Mesenchymal stem cell (in vitro differentiated cells and primary cell): ENCODE results near the gene CD58.

Experiments
- DNase-seq: peaks from one replicate; pipeline ENCODE4 v3.0.0-alpha.2; 2013
- H2AFZ ChIP-seq: one replicate; pipeline ENCODE4 v1.6.1; 2013; ENCODE audit warnings: low read depth, mild to moderate bottlenecking, control low read depth, inconsistent platforms, low read length, moderate library complexity
- H2AK5ac ChIP-seq: 2 replicates; pipeline ENCODE4 v1.6.1; 2013; ENCODE audit warnings: low read length, moderate library complexity, mild to moderate bottlenecking, inconsistent platforms; ENCODE audit not compliant: severe bottlenecking
- H2BK120ac ChIP-seq: one replicate; pipeline ENCODE4 v1.6.1; 2013; ENCODE audit warnings: low read depth, mild to moderate bottlenecking, inconsistent platforms, low read length, moderate library complexity
- H2BK12ac ChIP-seq, 2 experiments: one replicate each; pipeline ENCODE4 v1.6.1; 2013; ENCODE audit warnings: inconsistent platforms in 2 of 2, low read length in 2 of 2, mild to moderate bottlenecking in 2 of 2, moderate library complexity in 2 of 2, control low read depth in 1 of 2
- H2BK15ac ChIP-seq: one replicate; pipeline ENCODE4 v1.6.1; 2013; ENCODE audit warnings: mild to moderate bottlenecking, low read depth, inconsistent platforms; ENCODE audit not compliant: poor library complexity, severe bottlenecking
- H2BK5ac ChIP-seq: 2 replicates; pipeline ENCODE4 v1.6.1; 2013; ENCODE audit warnings: low read depth, mild to moderate bottlenecking, low read length, control low read depth, inconsistent platforms; ENCODE audit not compliant: poor library complexity, severe bottlenecking
- H3K14ac ChIP-seq, 2 experiments: one replicate each; pipeline ENCODE4 v1.6.1; 2013; ENCODE audit warnings: inconsistent platforms in 2 of 2, low read length in 2 of 2, control low read depth in 1 of 2, mild to moderate bottlenecking in 1 of 2, moderate library complexity in 1 of 2
- H3K18ac ChIP-seq, 2 experiments: one replicate each; pipeline ENCODE4 v1.6.1; 2013; ENCODE audit warnings: inconsistent platforms in 2 of 2, low read length in 2 of 2, control low read depth in 1 of 2, low read depth in 1 of 2, mild to moderate bottlenecking in 1 of 2
- H3K23ac ChIP-seq, 2 experiments: one replicate each; pipeline ENCODE4 v1.6.1; 2013; ENCODE audit warnings: inconsistent platforms in 2 of 2, low read length in 2 of 2, mild to moderate bottlenecking in 2 of 2, moderate library complexity in 2 of 2, control low read depth in 1 of 2
- H3K27ac ChIP-seq: 2 replicates; pipeline ENCODE4 v1.5.1; 2013; ENCODE audit warnings: mild to moderate bottlenecking, moderate library complexity, low read length, control low read depth, inconsistent platforms; ENCODE audit not compliant: poor library complexity, severe bottlenecking
- H3K27me3 ChIP-seq, 2 experiments: 2 replicates each; pipeline versions ENCODE4 v1.6.1 to v1.7.0; 2013; ENCODE audit warnings: low read length in 2 of 2, mild to moderate bottlenecking in 2 of 2, moderate library complexity in 2 of 2, control low read depth in 1 of 2, inconsistent platforms in 1 of 2; ENCODE audit not compliant: control insufficient read depth in 1 of 2, insufficient read depth in 1 of 2
- H3K36me3 ChIP-seq, 2 experiments: 2 replicates each; pipeline versions ENCODE4 v1.6.1 to v1.7.0; 2013; ENCODE audit warnings: low read length in 2 of 2, control low read depth in 1 of 2, inconsistent platforms in 1 of 2, low read depth in 1 of 2, mild to moderate bottlenecking in 1 of 2; ENCODE audit not compliant: insufficient read depth in 2 of 2, control insufficient read depth in 1 of 2
- H3K4ac ChIP-seq, 2 experiments: one replicate each; pipeline ENCODE4 v1.6.1; 2013; ENCODE audit warnings: inconsistent platforms in 2 of 2, low read length in 2 of 2, mild to moderate bottlenecking in 2 of 2, moderate library complexity in 2 of 2, control low read depth in 1 of 2, low read depth in 1 of 2
- H3K4me1 ChIP-seq: 2 replicates; pipeline ENCODE4 v1.6.1; 2013; ENCODE audit warnings: low read depth, low read length, control low read depth; ENCODE audit not compliant: control insufficient read depth, insufficient read depth
- H3K4me2 ChIP-seq: 2 replicates; pipeline ENCODE4 v1.6.1; 2013; ENCODE audit warnings: low read length, mild to moderate bottlenecking, inconsistent platforms; ENCODE audit not compliant: poor library complexity, severe bottlenecking
- H3K4me3 ChIP-seq, 2 experiments: 2 replicates each; pipeline versions ENCODE4 v1.5.1 to v1.7.0; 2013; ENCODE audit warnings: low read length in 2 of 2, mild to moderate bottlenecking in 2 of 2, control low read depth in 1 of 2, low read depth in 1 of 2; ENCODE audit not compliant: insufficient read depth in 1 of 2
- H3K79me1 ChIP-seq: replicated peaks from 2 replicates; pipeline ENCODE4 v1.6.1; 2013; ENCODE audit warnings: mild to moderate bottlenecking, control low read depth, low read length, inconsistent platforms; ENCODE audit not compliant: poor library complexity, severe bottlenecking
- H3K9ac ChIP-seq: 2 replicates; pipeline ENCODE4 v1.7.0; 2013; ENCODE audit warnings: mild to moderate bottlenecking, low read length, moderate library complexity
- H3K9me3 ChIP-seq: 2 replicates; pipeline ENCODE4 v1.7.0; 2013; ENCODE audit warnings: mild to moderate bottlenecking, low read length; ENCODE audit not compliant: control insufficient read depth
- H4K8ac ChIP-seq: one replicate; pipeline ENCODE4 v1.6.1; 2013; ENCODE audit warnings: inconsistent platforms, mild to moderate bottlenecking, low read length, moderate library complexity
- H4K91ac ChIP-seq: one replicate; pipeline ENCODE4 v1.6.1; 2013; ENCODE audit warnings: mild to moderate bottlenecking, low read length, inconsistent platforms
- WGBS: methylation state at CpG from one replicate; pipeline ENCODE4 v1.1.7; 2013; ENCODE audit warnings: mixed read lengths; 5-methylcytosine and 5-hydroxymethylcytosine counted together

Gene CD58

DNA sequence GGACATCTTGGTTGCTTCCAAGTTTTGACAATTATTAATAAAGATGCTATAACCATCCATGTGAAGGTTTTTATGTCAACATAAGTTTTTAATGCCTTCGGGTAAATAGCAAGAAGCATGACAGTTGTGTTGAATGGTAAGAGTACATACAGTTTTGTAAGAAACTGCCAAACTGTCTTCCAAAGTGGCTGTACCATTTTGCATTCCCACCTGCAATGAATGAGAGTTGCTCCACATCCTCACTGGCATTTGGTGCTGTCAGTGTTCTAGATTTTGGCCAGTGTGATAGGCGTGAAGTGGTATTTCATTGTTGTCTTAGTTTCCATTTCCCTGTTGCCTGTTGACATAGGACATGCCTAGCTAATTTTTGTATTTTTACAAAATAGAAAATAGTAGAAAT is 45.4 kb downstream of the CD58 start:
- Histone ChIP-seq H4K91ac (no peak overlapping the region), H3K27ac (no peak overlapping the region), H3K79me1 (no peaks in the 10 kb centered on the region), H3K4me3 (no peak overlapping the region), H3K4me2 (no peak overlapping the region), H2BK15ac (no peak overlapping the region), H2AFZ (no peak overlapping the region), H3K27me3 (no peaks in the 10 kb centered on the region), H3K4me1 (peaks cover 1% of the 10 kb centered on the region), H4K8ac (no peak overlapping the region), H3K9ac (no peak overlapping the region), H3K9me3 (no peaks in the 10 kb centered on the region), H2AK5ac (no peak overlapping the region), H2BK12ac (no peak overlapping the region), H3K4ac (no peak overlapping the region), H2BK120ac (no peak overlapping the region), H3K18ac (no peak overlapping the region), H2BK5ac (no peak overlapping the region), H3K36me3 (no peaks in the 10 kb centered on the region), H3K23ac (no peak overlapping the region), H3K14ac (no peak overlapping the region)
- no peak for DNase-seq
- 92% methylated on average over 2 of the region's 2 CpGs for WGBS

DNA sequence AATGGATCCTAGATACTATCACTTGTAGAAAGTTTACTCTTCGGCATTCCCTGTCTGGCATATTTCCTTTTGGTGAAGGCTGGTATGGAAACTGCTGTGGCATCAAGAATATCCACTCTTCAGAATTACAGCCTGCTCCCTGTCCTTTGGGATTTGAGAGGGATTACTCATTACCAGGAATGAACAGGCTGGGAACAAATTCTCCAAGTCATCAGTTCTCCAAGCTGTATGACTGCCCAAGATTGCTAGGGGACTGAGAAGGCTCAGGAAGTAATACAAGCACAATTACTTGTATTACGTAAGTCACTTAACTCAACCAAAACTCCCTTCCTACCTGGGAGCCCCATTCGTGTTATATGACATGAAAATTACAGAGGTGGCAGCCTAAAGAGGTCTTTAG is 49.6 kb downstream of the CD58 start:
- H3K14ac ChIP-seq = no peak overlapping the region
- no peak overlapping the region for H2AFZ ChIP-seq
- H3K4me2 ChIP-seq = no peak overlapping the region
- DNase-seq = peak; percentile 66
- H3K4ac ChIP-seq = no peak overlapping the region
- peaks cover 6 to 10% of the 10 kb centered on the region in 2 experiments for H3K36me3 ChIP-seq
- no peak overlapping the region for H3K9ac ChIP-seq
- no peaks in the 10 kb centered on the region for H3K9me3 ChIP-seq
- H3K27me3 ChIP-seq = no peaks in the 10 kb centered on the region
- H3K27ac ChIP-seq = peak overlapping the region; percentile 29
- H2AK5ac ChIP-seq = no peak overlapping the region
- no peak overlapping the region for H2BK15ac ChIP-seq
- H3K4me3 ChIP-seq = no peak overlapping the region
- H2BK120ac ChIP-seq = no peak overlapping the region
- 27% methylated on average over 1 of the region's 3 CpGs for WGBS
- peaks cover 2% of the 10 kb centered on the region for H3K79me1 ChIP-seq
- no peak overlapping the region for H2BK5ac ChIP-seq
- no peak overlapping the region for H4K8ac ChIP-seq
- peaks cover 1% of the 10 kb centered on the region for H3K4me1 ChIP-seq
- H3K23ac ChIP-seq = no peak overlapping the region
- no peak overlapping the region for H3K18ac ChIP-seq
- H2BK12ac ChIP-seq = no peak overlapping the region
- no peak overlapping the region for H4K91ac ChIP-seq

DNA sequence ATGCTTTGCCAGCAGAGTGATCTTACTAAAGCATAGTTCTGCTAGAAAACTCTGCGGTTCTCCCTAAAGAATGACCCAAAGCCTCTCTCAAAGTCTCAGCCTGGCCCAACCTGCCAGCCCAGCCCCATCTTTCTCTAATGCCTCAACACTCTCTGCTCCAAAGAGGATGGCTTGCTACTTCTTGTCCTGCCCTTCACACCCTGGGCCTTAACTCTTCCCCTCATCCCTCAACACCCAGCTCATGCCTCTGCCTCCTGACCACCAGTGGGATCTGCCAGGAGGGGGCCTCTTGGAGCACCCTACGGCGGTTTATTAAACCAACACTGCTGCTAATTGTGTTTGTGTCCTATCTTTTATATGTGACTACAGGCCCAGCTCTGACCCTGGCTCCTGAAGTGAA is 52.4 kb downstream of the CD58 start:
- no peaks in the 10 kb centered on the region for H3K9me3 ChIP-seq
- no peak overlapping the region for H3K9ac ChIP-seq
- no peak overlapping the region for H2BK12ac ChIP-seq
- no peak overlapping the region for H3K23ac ChIP-seq
- H3K4ac ChIP-seq = no peak overlapping the region
- peaks cover 1% of the 10 kb centered on the region for H3K4me1 ChIP-seq
- no peak overlapping the region for H3K4me2 ChIP-seq
- 87% methylated on average over 3 of the region's 3 CpGs for WGBS
- H4K8ac ChIP-seq = no peak overlapping the region
- no peak overlapping the region for H2AFZ ChIP-seq
- H3K36me3 ChIP-seq = peaks cover 6 to 10% of the 10 kb centered on the region in 2 experiments
- no peaks in the 10 kb centered on the region for H3K27me3 ChIP-seq
- no peak overlapping the region for H2BK5ac ChIP-seq
- no peak overlapping the region for H2BK120ac ChIP-seq
- no peak overlapping the region for H3K18ac ChIP-seq
- no peak for DNase-seq
- no peak overlapping the region for H3K27ac ChIP-seq
- H3K79me1 ChIP-seq = peaks cover 2% of the 10 kb centered on the region
- no peak overlapping the region for H2AK5ac ChIP-seq
- no peak overlapping the region for H4K91ac ChIP-seq
- H2BK15ac ChIP-seq = no peak overlapping the region
- H3K4me3 ChIP-seq = no peak overlapping the region
- no peak overlapping the region for H3K14ac ChIP-seq

DNA sequence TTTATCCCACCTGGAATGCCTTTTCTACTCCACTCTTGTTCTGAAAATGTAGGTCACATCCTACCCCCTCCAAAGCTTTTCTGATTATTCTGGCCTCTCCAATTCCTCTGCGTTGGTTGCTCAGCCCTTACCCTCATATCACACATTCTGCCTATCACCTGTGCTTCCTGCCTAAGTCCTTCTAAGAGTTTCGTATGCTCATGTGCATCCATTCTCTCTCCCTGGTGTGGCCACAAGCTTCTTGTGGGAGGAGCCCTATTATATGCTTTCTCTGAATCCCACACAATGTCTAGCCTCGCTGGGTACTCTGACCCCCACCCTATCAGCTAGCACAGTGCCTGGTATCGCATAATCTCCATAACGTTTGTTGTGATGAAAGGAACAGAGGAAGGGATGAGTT is 54.2 kb downstream of the CD58 start:
- Histone ChIP-seq H3K27me3 (no peaks in the 10 kb centered on the region), H3K4me1 (peaks cover 1% of the 10 kb centered on the region), H3K79me1 (peaks cover 2% of the 10 kb centered on the region), H4K8ac (no peak overlapping the region), H3K4me3 (no peak overlapping the region), H2AK5ac (no peak overlapping the region), H3K4ac (no peak overlapping the region), H3K9ac (no peak overlapping the region), H3K23ac (no peak overlapping the region), H2BK120ac (no peak overlapping the region), H3K4me2 (no peak overlapping the region), H3K14ac (no peak overlapping the region), H2BK15ac (no peak overlapping the region), H2BK12ac (no peak overlapping the region), H4K91ac (no peak overlapping the region), H3K9me3 (no peaks in the 10 kb centered on the region), H3K36me3 (peaks cover 6 to 10% of the 10 kb centered on the region in 2 experiments), H3K27ac (no peak overlapping the region), H2BK5ac (no peak overlapping the region), H3K18ac (no peak overlapping the region), H2AFZ (no peak overlapping the region)
- WGBS = 95% methylated on average over 5 of the region's 5 CpGs
- no peak for DNase-seq
